Measurements from ENCODE around the gene FBXL13. TPM values are rescaled to one million over a fixed set of nuclear protein-coding genes. Genes with fewer than 3 reads are reported as not detected.

FBXL13 gene
- total and polyA plus RNA-seq, 8 donors = 0.80 to 25.3 (median 6.0) TPM; not detected in 1

- peak in 1 of 2 donors; percentile 82 for DNase-seq
- peaks cover 15 to 41% (median 24%) of the 10 kb centered on the region in 4 donors for H3K4me1 ChIP-seq
- no peaks in the 10 kb centered on the region for H3K36me3 ChIP-seq
- intact Hi-C loops (cut with DNase I; ENCODE audit: low total_unique reads) = no loop called here
- TF ChIP-seq, protein P1, sequence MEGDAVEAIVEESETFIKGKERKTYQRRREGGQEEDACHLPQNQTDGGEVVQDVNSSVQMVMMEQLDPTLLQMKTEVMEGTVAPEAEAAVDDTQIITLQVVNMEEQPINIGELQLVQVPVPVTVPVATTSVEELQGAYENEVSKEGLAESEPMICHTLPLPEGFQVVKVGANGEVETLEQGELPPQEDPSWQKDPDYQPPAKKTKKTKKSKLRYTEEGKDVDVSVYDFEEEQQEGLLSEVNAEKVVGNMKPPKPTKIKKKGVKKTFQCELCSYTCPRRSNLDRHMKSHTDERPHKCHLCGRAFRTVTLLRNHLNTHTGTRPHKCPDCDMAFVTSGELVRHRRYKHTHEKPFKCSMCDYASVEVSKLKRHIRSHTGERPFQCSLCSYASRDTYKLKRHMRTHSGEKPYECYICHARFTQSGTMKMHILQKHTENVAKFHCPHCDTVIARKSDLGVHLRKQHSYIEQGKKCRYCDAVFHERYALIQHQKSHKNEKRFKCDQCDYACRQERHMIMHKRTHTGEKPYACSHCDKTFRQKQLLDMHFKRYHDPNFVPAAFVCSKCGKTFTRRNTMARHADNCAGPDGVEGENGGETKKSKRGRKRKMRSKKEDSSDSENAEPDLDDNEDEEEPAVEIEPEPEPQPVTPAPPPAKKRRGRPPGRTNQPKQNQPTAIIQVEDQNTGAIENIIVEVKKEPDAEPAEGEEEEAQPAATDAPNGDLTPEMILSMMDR (IDR thresholded peaks at IDR 0.05) = no peak
- TF ChIP-seq POLR2AphosphoS5 (IDR thresholded peaks at IDR 0.05) (peak in 2 of 3 donors; percentile 68 to 87), EP300 (IDR thresholded peaks at IDR 0.05) (no peak)
- H3K27ac ChIP-seq = peak overlapping the region; percentile 63 to 87 (median 81)
- 1 to 19% (median 8%) methylated on average over 2 of the region's 2 CpGs for WGBS, 5 donors
- H3K9me3 ChIP-seq = no peaks in the 10 kb centered on the region
- H3K27me3 ChIP-seq = no peaks in the 10 kb centered on the region
- H3K4me3 ChIP-seq = no peak overlapping the region
Observed at GRCh38 chr7:102992938-102993717, 81.5 kb downstream of the FBXL13 start.

DNA sequence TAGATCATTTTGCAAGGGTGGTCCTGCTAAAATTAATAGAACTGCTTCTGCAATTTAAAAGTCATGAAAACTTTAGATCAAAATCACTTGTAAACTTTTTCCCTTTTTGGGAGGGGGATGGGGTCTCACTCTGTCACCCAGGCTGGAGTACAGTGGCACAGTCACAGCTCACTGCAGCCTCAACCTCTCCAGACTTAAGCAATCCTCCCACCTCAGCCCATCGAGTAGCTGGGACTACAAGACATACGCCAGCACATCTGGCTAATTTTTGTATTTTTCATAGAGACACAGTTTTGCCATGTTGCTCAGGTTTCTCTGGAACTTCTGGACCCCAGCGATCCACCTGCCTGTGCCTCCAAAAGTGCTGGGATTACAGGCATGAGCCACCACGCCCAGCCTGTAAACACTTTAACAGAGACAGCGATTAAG, 82.1 kb downstream of the FBXL13 start:
- TF ChIP-seq EP300 (IDR thresholded peaks at IDR 0.05) (no peak), POLR2A (IDR thresholded peaks at IDR 0.05) (no peak), POLR2AphosphoS5 (IDR thresholded peaks at IDR 0.05) (no peak)
- no peaks in the 10 kb centered on the region for H3K36me3 ChIP-seq
- WGBS, 5 donors = 50 to 71% (median 57%) methylated on average over 5 of the region's 5 CpGs
- no peaks in the 10 kb centered on the region for H3K9me3 ChIP-seq
- peaks cover 15 to 41% (median 24%) of the 10 kb centered on the region in 4 donors for H3K4me1 ChIP-seq
- DNase-seq = no peak
- no peak overlapping the region for H3K4me3 ChIP-seq
- no peaks in the 10 kb centered on the region for H3K27me3 ChIP-seq
- intact Hi-C loops (cut with DNase I; ENCODE audit: low total_unique reads) = no loop called here
- peak overlapping the region; percentile 63 to 87 (median 81) for H3K27ac ChIP-seq

DNA sequence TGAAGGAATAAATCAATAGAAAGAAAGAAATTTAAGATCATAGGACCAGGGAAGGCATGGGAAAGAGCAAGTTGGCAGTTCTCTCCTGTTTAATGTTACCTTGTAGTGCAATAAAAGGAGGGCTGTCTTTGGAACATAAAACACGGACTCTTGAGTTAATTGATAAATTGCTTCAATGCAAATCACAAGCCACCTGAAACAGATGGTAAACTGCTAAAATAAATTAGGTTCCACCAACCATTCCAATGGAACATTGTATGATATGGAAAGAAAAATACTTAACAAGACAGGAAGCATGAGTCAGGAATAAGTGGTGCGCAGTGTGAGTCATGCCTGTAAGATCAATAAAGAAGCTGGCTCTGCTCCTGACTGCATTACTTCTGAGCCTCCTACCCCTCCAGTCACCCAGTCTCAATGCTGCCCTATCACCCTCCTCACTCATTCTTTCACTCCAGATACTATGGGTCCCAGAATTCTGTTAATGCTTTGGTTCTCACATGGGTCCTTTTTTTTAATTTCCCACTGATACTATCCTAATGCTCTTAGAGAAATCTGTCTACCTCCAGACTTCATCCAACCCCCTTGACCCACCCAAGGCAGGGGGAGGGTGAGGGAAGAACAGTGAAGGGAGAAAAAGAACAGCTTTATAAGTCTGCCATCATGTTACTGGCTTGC, 82.9 kb downstream of the FBXL13 start:
- Histone ChIP-seq H3K27ac (peak overlapping the region; percentile 63 to 84 (median 76)), H3K4me1 (peaks cover 15 to 41% (median 24%) of the 10 kb centered on the region in 4 donors), H3K4me3 (no peak overlapping the region), H3K9me3 (no peaks in the 10 kb centered on the region), H3K27me3 (no peaks in the 10 kb centered on the region), H3K36me3 (no peaks in the 10 kb centered on the region)
- TF ChIP-seq POLR2AphosphoS5 (IDR thresholded peaks at IDR 0.05) (peak in 2 of 3 donors; percentile 43 to 73), EP300 (IDR thresholded peaks at IDR 0.05) (no peak)
- intact Hi-C loops (cut with DNase I; ENCODE audit: low total_unique reads) = no loop called here
- DNase-seq = peak; percentile 72 to 79
- WGBS, 5 donors = 28 to 49% (median 38%) methylated on average over 2 of the region's 2 CpGs

GRCh38 chr7:102991077-102991539, 83.5 kb downstream of the FBXL13 start:
- TF ChIP-seq, protein P1 (IDR thresholded peaks at IDR 0.05) = no peak
- TF ChIP-seq EP300 (IDR thresholded peaks at IDR 0.05) = no peak
- no peak for TF ChIP-seq POLR2AphosphoS5 (IDR thresholded peaks at IDR 0.05)
- no peak for TF ChIP-seq POLR2A (IDR thresholded peaks at IDR 0.05)
- no peaks in the 10 kb centered on the region for H3K36me3 ChIP-seq
- DNase-seq = no peak
- H3K27me3 ChIP-seq = no peaks in the 10 kb centered on the region
- peak overlapping the region; percentile 38 to 84 (median 74) for H3K27ac ChIP-seq
- H3K4me1 ChIP-seq = peaks cover 15 to 41% (median 24%) of the 10 kb centered on the region in 4 donors
- no peaks in the 10 kb centered on the region for H3K9me3 ChIP-seq
- H3K4me3 ChIP-seq = no peak overlapping the region
- intact Hi-C loops (cut with DNase I; ENCODE audit: low total_unique reads) = no loop called here

GRCh38 chr7:102990642-102991041, 84.0 kb downstream of the FBXL13 start:
- 87 to 93% (median 89%) methylated on average over 2 of the region's 2 CpGs for WGBS, 5 donors

More at GRCh38 chr7:102990642-102991041, 84.0 kb downstream of the FBXL13 start:
- no peaks in the 10 kb centered on the region for H3K9me3 ChIP-seq
- TF ChIP-seq EP300 (IDR thresholded peaks at IDR 0.05) (no peak), POLR2A (IDR thresholded peaks at IDR 0.05) (no peak), POLR2AphosphoS5 (IDR thresholded peaks at IDR 0.05) (no peak)
- TF ChIP-seq, protein P1 (IDR thresholded peaks at IDR 0.05) = no peak
- H3K27me3 ChIP-seq = no peaks in the 10 kb centered on the region
- no peak overlapping the region for H3K4me3 ChIP-seq
- intact Hi-C loops (cut with DNase I; ENCODE audit: low total_unique reads) = no loop called here
- peak overlapping the region in 4 of 5 donors; percentile 52 to 84 (median 78) for H3K27ac ChIP-seq
- H3K36me3 ChIP-seq = no peaks in the 10 kb centered on the region
- peaks cover 15 to 41% (median 24%) of the 10 kb centered on the region in 4 donors for H3K4me1 ChIP-seq
- no peak for DNase-seq
